Testis (tissue), 2 donors: ENCODE data around the gene CTSE.

ENCODE experiments used
- CTCF ChIP-seq, 3 experiments: fragments of 450-650 bp in 2 of 3; fragments of 200-600 bp in 1 of 3; sonication (generic) in 1 of 3; IDR thresholded peaks; one replicate each; pipeline ENCODE4 v1.5.1; 2016 to 2019; ENCODE audit warnings: antibody characterized with exemption in 3 of 3, mild to moderate bottlenecking in 2 of 3, moderate library complexity in 1 of 3
- POLR2A ChIP-seq: fragments of 450-650 bp; IDR thresholded peaks from one replicate; pipeline ENCODE4 v1.6.1; 2017; ENCODE audit warnings: antibody characterized with exemption, mild to moderate bottlenecking, moderate library complexity

DNA sequence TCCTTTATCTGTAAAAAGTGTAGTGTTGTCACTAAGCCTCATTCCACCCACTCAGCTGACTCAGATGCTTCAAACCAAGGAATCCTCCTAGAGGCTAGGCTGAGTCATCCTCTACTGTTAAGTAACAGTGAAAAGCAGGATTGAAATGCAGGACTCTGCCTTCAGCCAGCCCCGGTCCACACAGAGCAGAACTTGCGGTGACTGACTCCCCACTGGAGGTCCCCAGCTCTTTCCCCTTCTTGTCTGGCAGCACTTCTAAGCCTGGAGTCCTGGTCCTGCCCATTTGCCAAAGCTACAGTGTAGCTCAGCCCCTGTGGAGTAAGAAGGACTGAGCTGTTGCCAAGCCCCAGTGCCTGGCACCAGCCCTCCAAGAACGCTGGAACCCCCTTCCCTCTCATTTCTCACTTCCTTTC is 22.2 kb downstream of the CTSE start:
- TF ChIP-seq CTCF (IDR thresholded peaks at IDR 0.05), result no peak
- no peak for TF ChIP-seq POLR2A
